Cerebellar nuclear complex (tissue), 1 donor: ENCODE data around the gene TUBD1.
"Not testable (repeated sequence)": the region's sequence is repeated elsewhere in the genome, so short reads cannot be mapped to it uniquely, and the experiment has no call there.

Experiments
- DNase-seq, 2 experiments: peaks; one replicate each; lab custom pipeline; 2025; lab: John Stamatoyannopoulos, UW

Gene TUBD1

GRCh38 chr17:59874376-59874775 lies 18.4 kb downstream of the TUBD1 start:
- no peak for DNase-seq

DNA sequence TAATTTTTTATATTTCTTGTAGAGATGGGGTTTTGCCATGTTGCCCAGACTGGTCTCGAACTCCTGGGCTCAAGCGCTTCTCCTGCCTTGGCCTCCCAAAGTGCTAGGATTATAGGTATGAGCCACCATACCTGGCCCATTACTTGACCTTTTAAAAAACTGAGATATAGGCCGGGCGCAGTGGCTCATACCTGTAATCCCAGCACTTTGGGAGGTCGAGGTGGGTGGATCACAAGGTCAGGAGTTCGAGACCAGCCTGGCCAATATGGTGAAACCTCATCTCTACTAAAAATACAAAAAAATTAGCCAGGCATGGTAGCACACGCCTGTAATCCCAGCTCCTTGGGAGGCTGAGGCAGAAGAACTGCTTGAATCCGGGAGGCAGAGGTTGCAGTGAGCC lies 19.3 kb downstream of the TUBD1 start:
- not testable (repeated sequence) for DNase-seq

GRCh38 chr17:59872351-59872750 lies 20.4 kb downstream of the TUBD1 start:
- no peak for DNase-seq

- no peak for DNase-seq
Measured at GRCh38 chr17:59870482-59870881, 22.3 kb downstream of the TUBD1 start.

DNA sequence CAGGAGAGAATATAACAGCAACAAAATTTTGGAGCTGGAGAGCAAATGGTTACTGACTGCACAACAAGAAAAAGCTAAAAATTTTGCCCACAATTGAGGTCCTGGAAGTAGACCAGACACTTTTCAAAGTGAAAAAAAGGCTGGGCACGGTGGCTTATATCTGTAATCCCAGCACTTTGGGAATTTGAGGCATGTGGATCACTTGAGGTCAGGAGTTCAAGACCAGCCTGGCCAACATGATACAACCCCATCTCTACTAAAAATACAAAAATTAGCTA lies 22.9 kb downstream of the TUBD1 start:
- no peak for DNase-seq

DNA sequence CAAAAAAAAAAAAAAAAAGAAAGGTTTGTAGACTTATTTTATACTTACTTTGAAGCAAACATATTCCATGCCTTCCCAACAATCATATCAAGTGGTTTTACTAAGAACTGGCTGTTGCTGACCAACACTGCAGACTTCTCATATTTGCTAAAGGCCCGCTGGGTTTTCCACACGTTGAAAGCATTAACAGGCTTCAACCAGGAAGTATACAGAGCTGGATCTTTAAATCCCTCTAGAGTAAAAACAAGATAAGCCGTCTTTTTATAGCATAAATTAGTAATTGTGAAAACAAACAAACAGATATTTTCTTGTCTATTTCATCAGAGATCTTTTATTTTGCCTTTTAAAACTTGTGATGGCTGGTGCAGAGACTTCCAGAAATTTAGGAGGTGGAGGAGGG lies 29.1 kb downstream of the TUBD1 start:
- DNase-seq = no peak

GRCh38 chr17:59859444-59860025 lies 33.2 kb downstream of the TUBD1 start:
- DNase-seq = no peak

DNA sequence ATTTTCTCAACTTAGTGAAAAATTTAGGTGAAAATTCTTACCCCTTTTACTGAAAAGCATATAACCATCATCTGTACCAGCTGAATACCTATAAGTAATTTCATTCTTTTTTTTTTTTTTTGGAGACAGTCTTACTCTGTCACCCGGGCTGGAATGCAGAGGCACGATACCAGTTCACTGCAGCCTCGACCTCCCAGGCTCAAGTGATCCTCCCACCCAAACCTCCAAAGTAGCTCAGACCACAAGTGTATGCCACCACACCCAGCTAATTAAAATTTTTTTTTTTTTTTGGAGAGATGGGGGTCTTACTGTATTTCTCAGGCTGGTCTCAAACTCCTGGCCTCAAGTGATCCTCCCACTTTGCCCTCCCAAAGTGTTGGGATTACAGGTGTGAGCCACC lies 33.8 kb downstream of the TUBD1 start:
- no peak for DNase-seq

- DNase-seq = no peak
Measured at GRCh38 chr17:59858167-59858816, 34.5 kb downstream of the TUBD1 start.

GRCh38 chr17:59856859-59857794 lies 35.6 kb downstream of the TUBD1 start:
- no peak for DNase-seq

GRCh38 chr17:59853919-59854729 lies 38.6 kb downstream of the TUBD1 start:
- not testable (repeated sequence) for DNase-seq

DNA sequence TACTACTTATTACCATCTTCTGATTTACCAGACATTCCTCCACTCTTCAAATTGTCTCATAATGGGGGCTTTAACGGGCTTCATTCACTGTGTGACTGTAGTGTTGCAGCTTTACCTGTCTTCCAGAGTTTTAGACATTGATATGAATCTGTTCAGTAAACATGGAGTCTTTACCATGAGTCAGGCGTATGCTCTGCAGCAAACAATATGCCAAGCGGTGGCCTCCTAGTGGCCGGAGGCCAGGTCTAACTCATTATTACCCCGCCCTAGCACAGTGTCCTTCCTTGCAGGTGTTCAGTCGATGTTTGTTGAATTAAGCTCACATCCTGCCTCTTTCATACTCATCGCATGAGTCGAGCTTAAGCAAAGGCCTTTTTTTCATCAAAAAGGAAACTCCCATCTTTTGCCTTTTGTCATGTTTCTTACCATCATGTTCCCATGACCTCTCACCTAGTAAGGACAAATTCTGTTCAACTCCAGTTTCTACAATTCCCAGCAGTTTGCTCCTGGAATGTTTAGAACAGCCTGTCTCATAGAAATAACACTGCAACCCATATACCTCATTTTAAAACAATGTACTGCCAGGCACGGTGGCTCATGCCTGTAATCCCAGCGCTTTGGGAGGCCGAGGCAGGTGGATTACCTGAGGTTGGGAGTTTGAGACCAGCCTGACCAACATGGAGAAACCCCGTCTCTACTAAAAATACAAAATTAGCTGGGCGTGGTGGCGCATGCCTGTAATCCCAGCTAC lies 39.4 kb downstream of the TUBD1 start:
- no peak for DNase-seq

- DNase-seq = not testable (repeated sequence)
Measured at GRCh38 chr17:59852847-59853167, 39.9 kb downstream of the TUBD1 start.

GRCh38 chr17:59851439-59852375 lies 41.0 kb downstream of the TUBD1 start:
- DNase-seq = no peak

DNA sequence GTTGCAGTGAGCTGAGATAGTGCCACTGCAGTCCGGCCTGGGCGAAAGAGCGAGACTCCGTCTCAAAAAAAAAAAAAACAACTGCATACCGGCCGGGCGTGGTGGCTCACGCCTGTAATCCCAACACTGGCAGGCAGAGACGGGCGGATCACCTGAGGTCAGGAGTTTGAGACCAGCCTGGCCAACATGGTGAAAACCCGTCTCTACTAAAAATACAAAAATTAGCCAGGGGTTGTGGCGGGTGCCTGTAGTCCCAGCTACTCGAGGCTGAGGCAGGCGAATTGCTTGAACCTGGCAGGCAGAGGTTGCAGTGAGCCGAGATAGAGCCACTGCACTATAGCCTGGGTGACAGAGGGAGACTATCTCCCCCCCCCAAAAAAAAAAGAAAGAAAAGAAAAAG lies 42.4 kb downstream of the TUBD1 start:
- not testable (repeated sequence) for DNase-seq

- no peak for DNase-seq
Measured at GRCh38 chr17:59848778-59849177, 44.0 kb downstream of the TUBD1 start.

- DNase-seq = no peak
Measured at GRCh38 chr17:59848385-59848668, 44.4 kb downstream of the TUBD1 start.

- DNase-seq = no peak
Measured at GRCh38 chr17:59846394-59847165, 46.2 kb downstream of the TUBD1 start.

- no peak for DNase-seq
Measured at GRCh38 chr17:59845595-59846393, 46.9 kb downstream of the TUBD1 start.
